HepG2 (cell line): Measurements from ENCODE around the gene ABHD13. TPM values are rescaled to one million over a fixed set of nuclear protein-coding genes. Genes with fewer than 3 reads are reported as not detected.

Source experiments
- ATAC-seq: fragments of 200-7000 bp; cut with Tn5 transposase; 3 replicates; pipeline ENCODE4 v1.9.1; 2020; ENCODE audit warnings: mild to moderate bottlenecking, moderate library complexity
- BruUV-seq: library from RNA; stranded (reverse); fragments of 400-500 nt; replicated peaks from 2 replicates; lab custom pipeline; 2021; lab: Mats Ljungman, UMichigan
- CTCF ChIA-PET: fragments of 300-600 bp; formaldehyde crosslinking; extraction: SDS; loops from one replicate; lab custom pipeline; 2021; ENCODE audit warnings: low total read pairs, inconsistent platforms, low intra/inter-chr PET ratio; lab: Yijun Ruan, JAX
- POLR2A ChIA-PET: fragments of 350-600 bp; sonication (Branson Sonifier 250); formaldehyde crosslinking; loops from one replicate; lab custom pipeline; 2020; ENCODE audit warnings: antibody characterized with exemption, inconsistent platforms; lab: Yijun Ruan, JAX
- DNase-seq: peaks from one replicate; pipeline ENCODE4 v3.0.0-alpha.2; 2015; ENCODE audit warnings: low spot score
- FAIRE-seq: peaks from 3 replicates; lab custom pipeline; 2011; peaks lifted over from hg19 to GRCh38; lab: Jason Lieb, UNC
- H2AFZ ChIP-seq: one replicate; pipeline ENCODE4 v1.6.1; 2011; ENCODE audit warnings: low read length, inconsistent platforms
- H3K27ac ChIP-seq: fragments of 300-600 bp; 3 replicates; pipeline ENCODE4 v1.8.0; 2011; ENCODE audit warnings: mixed run types, mild to moderate bottlenecking, mixed read lengths, low read length, inconsistent platforms; ENCODE audit not compliant: insufficient read depth; ENCODE audit errors: extremely low read length
- H3K27me3 ChIP-seq, 2 experiments: fragments of 200-600 bp in 1 of 2; 2 replicates in 1 of 2; 3 replicates in 1 of 2; pipeline versions ENCODE4 v1.6.0 to v1.8.0; 2011; ENCODE audit warnings: low read length in 2 of 2, mild to moderate bottlenecking in 2 of 2, moderate library complexity in 2 of 2, inconsistent platforms in 1 of 2; ENCODE audit not compliant: insufficient read depth in 2 of 2, control insufficient read depth in 1 of 2
- H3K36me3 ChIP-seq, 2 experiments: fragments of 200-600 bp in 1 of 2; replicated peaks in 1 of 2; 2 replicates in 1 of 2; 3 replicates in 1 of 2; pipeline versions ENCODE4 v1.5.1 to v1.8.0; 2011; ENCODE audit warnings: low read length in 2 of 2, inconsistent platforms in 1 of 2; ENCODE audit not compliant: insufficient read depth in 2 of 2, control insufficient read depth in 1 of 2
- H3K4me1 ChIP-seq: 2 replicates; pipeline ENCODE4 v1.5.1; 2012; ENCODE audit warnings: low read length, inconsistent platforms; ENCODE audit not compliant: insufficient read depth
- H3K4me2 ChIP-seq: 2 replicates; pipeline ENCODE4 v1.6.0; 2011; ENCODE audit warnings: low read depth, low read length, inconsistent platforms
- H3K4me3 ChIP-seq, 3 experiments: fragments of 200-600 bp in 1 of 3; sonication (generic), shearing (Covaris generic) in 1 of 3; replicated peaks in 1 of 3; 2 replicates each; pipeline ENCODE4 v1.5.1; 2011 to 2016; ENCODE audit warnings: low read length in 3 of 3, inconsistent platforms in 2 of 3, low read depth in 2 of 3, mild to moderate bottlenecking in 2 of 3, control low read depth in 1 of 3, mixed read lengths in 1 of 3; ENCODE audit not compliant: insufficient read depth in 1 of 3
- H3K79me2 ChIP-seq: one replicate; pipeline ENCODE4 v1.6.1; 2011; ENCODE audit warnings: low read length, inconsistent platforms; ENCODE audit not compliant: insufficient read depth
- H3K9ac ChIP-seq: 2 replicates; pipeline ENCODE4 v1.6.0; 2011; ENCODE audit warnings: mild to moderate bottlenecking, low read depth, low read length, inconsistent platforms; ENCODE audit not compliant: insufficient read depth
- H3K9me3 ChIP-seq: 2 replicates; pipeline ENCODE4 v1.5.1; 2012; ENCODE audit warnings: mild to moderate bottlenecking, low read length
- H4K20me1 ChIP-seq: 2 replicates; pipeline ENCODE4 v1.6.0; 2011; ENCODE audit warnings: inconsistent platforms, mild to moderate bottlenecking, low read length, moderate library complexity; ENCODE audit not compliant: insufficient read depth
- ARID4A ChIP-seq: sonication (generic); formaldehyde crosslinking; IDR thresholded peaks from 2 replicates; pipeline ENCODE4 v1.5.0; 2020; ENCODE audit warnings: mild to moderate bottlenecking, missing genetic modification reagents, borderline replicate concordance
- HHEX ChIP-seq: IDR thresholded peaks from 2 replicates; pipeline ENCODE4 v1.6.1; 2016; ENCODE audit warnings: control low read depth
- MAFF ChIP-seq: IDR thresholded peaks from 2 replicates; pipeline ENCODE4 v1.6.1; 2011; ENCODE audit warnings: low read depth, low read length, improper control_type of control experiment
- MAFK ChIP-seq, 2 experiments: IDR thresholded peaks in 1 of 2; conservative IDR thresholded peaks in 1 of 2; 2 replicates each; pipeline ENCODE4 v1.6.1; 2011; ENCODE audit warnings: improper control_type of control experiment in 2 of 2, low read length in 2 of 2
- SOX6 ChIP-seq, 2 experiments: fragments of 450-650 bp in 1 of 2; sonication (generic) in 1 of 2; formaldehyde crosslinking in 1 of 2; IDR thresholded peaks; 2 replicates each; pipeline versions ENCODE4 v1.4.0 to v1.6.1; 2017 to 2020; ENCODE audit warnings: antibody characterized with exemption in 1 of 2, mild to moderate bottlenecking in 1 of 2, missing genetic modification reagents in 1 of 2
- THAP8 ChIP-seq: sonication (generic); formaldehyde crosslinking; IDR thresholded peaks from 2 replicates; pipeline ENCODE4 v1.5.1; 2020; ENCODE audit warnings: missing genetic modification reagents, mild to moderate bottlenecking, borderline replicate concordance
- ZNF564 ChIP-seq: sonication (generic); formaldehyde crosslinking; IDR thresholded peaks from 2 replicates; pipeline ENCODE4 v1.8.1; 2023; ENCODE audit warnings: mild to moderate bottlenecking, missing genetic modification reagents
- WGBS: methylation state at CpG from one replicate; pipeline ENCODE4 v1.1.6; 2017; ENCODE audit warnings: low lambda C conversion rate; 5-methylcytosine and 5-hydroxymethylcytosine counted together
- in situ Hi-C: cut with HindIII; loops from 2 replicates; pipeline ENCODE4 v1.10.0; 2017; ENCODE audit warnings: low pct_unique_long_range_greater_than_20kb; ENCODE audit not compliant: extremely low pct_ligation_motif_present
- intact Hi-C: fragments of 100-400 bp; cut with micrococcal nuclease; formaldehyde crosslinking; loops from one replicate; pipeline ENCODE4 v1.10.0; 2022; ENCODE audit not compliant: unreplicated experiment
- polyA plus RNA-seq, 8 experiments: library from polyadenylated mRNA; depleted of rRNA in 3 of 8; stranded (reverse) in 7 of 8; unstranded in 1 of 8; fragments of >200 nt; fragmentation: Illumina TruSeq in 4 of 8; extraction: Trizol in 4 of 8; gene quantifications; 2 replicates each; pipeline versions ENCODE4 v1.2.1 to v1.2.3, GENCODE V29; 2011 to 2016; ENCODE audit warnings: low read depth in 4 of 8, missing spikeins in 1 of 8, mixed read lengths in 1 of 8; ENCODE audit not compliant: insufficient read depth in 1 of 8
- total RNA-seq, 5 experiments: library from RNA; depleted of rRNA; stranded (reverse); fragments of >200 nt; fragmentation: Illumina TruSeq; extraction: Trizol; gene quantifications; 2 replicates each; pipeline ENCODE4 v1.2.3, GENCODE V29; 2016; ENCODE audit warnings: low read depth in 1 of 5
- TF ChIP-seq, protein P1 (sequence below): sonication (generic); formaldehyde crosslinking; IDR thresholded peaks from 2 replicates; pipeline ENCODE4 v1.4.0; 2020; ENCODE audit warnings: low read depth, missing genetic modification reagents
- TF ChIP-seq, protein P2 (sequence below): sonication (generic); formaldehyde crosslinking; IDR thresholded peaks from 2 replicates; pipeline ENCODE4 v1.4.0; 2020; ENCODE audit warnings: missing genetic modification reagents, borderline replicate concordance

ABHD13 gene
- total and polyA plus RNA-seq, 2 of the 13 experiments (the other 11 are each of a cell fraction or from before 2014, with no cell fraction given) = 4.3 to 6.2 TPM

DNA sequence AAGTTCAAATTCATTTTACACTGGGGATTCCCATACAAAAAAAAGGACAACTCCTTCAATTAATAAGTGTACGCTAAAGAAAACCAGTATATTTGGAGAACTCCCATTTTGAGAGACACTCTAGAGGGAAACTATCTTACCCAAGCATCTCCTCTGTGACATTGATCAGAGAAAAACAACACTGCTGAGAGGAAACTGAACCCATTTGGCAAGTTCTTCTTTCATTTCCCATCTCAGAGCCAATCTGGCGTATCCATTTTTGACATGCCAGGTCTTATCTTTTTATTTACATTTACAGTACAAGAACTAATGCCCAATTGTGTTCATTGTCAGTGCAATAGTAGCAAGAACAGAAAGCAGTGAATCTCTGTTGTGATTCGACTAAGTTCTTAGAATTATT, 33.0 kb upstream of the ABHD13 start (continued):
- TF ChIP-seq THAP8 (CRISPR knock-in tag) = no peak

DNA sequence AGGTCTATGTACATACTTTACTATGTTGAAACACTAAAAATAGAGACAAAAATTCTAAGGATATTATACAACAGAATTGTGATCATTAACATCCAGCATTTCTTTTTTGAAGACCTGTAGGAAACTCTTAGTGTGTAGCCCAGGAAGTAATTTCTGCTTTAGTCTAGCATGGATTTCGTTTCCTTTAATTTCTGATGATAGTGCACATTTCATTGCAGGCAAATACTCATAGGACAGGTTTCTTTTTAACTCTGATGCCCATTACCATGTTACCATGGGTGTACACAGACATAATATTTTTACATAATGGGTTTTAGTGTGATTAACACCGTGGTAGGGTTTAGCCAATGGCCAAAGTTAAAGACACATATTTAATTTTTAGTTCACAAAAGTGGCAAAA, 29.9 kb upstream of the ABHD13 start:
- ChIA-PET POLR2A (no interaction called here), CTCF (no interaction called here)
- DNase-seq (no peak), ATAC-seq (no peak), FAIRE-seq (no peak)
- Histone ChIP-seq H2AFZ (no peak overlapping the region), H3K9me3 (no peaks in the 10 kb centered on the region), H3K4me1 (no peaks in the 10 kb centered on the region), H3K9ac (no peak overlapping the region), H3K4me2 (no peak overlapping the region), H3K27me3 (no peaks in the 10 kb centered on the region), H3K36me3 (no peaks in the 10 kb centered on the region), H3K27ac (no peak overlapping the region), H3K79me2 (no peaks in the 10 kb centered on the region), H3K4me3 (no peak overlapping the region), H4K20me1 (no peaks in the 10 kb centered on the region)
- in situ Hi-C loops (no loop called here), intact Hi-C loops (no loop called here)
- BruUV-seq = no TSS peak
- WGBS = 3% methylated on average over 2 of the region's 2 CpGs
- TF ChIP-seq MAFK (conservative IDR thresholded peaks at IDR 0.05 in 1 of 2, IDR thresholded peaks at IDR 0.05 in 1 of 2; ENCODE audit: low read length in 2 of 2) (peak; percentile 29 to 63; a peak in 3 of 4 replicates), ARID4A (no peak), HHEX (CRISPR knock-in tag) (no peak), SOX6 (IDR thresholded peaks at IDR 0.05) (no peak), SOX6 (CRISPR knock-in tag; IDR thresholded peaks at IDR 0.05) (no peak), ZNF564 (CRISPR knock-in tag) (no peak), MAFF (peak; percentile 53; the same call in 1 of the 2 replicates)
- TF ChIP-seq, protein P1, sequence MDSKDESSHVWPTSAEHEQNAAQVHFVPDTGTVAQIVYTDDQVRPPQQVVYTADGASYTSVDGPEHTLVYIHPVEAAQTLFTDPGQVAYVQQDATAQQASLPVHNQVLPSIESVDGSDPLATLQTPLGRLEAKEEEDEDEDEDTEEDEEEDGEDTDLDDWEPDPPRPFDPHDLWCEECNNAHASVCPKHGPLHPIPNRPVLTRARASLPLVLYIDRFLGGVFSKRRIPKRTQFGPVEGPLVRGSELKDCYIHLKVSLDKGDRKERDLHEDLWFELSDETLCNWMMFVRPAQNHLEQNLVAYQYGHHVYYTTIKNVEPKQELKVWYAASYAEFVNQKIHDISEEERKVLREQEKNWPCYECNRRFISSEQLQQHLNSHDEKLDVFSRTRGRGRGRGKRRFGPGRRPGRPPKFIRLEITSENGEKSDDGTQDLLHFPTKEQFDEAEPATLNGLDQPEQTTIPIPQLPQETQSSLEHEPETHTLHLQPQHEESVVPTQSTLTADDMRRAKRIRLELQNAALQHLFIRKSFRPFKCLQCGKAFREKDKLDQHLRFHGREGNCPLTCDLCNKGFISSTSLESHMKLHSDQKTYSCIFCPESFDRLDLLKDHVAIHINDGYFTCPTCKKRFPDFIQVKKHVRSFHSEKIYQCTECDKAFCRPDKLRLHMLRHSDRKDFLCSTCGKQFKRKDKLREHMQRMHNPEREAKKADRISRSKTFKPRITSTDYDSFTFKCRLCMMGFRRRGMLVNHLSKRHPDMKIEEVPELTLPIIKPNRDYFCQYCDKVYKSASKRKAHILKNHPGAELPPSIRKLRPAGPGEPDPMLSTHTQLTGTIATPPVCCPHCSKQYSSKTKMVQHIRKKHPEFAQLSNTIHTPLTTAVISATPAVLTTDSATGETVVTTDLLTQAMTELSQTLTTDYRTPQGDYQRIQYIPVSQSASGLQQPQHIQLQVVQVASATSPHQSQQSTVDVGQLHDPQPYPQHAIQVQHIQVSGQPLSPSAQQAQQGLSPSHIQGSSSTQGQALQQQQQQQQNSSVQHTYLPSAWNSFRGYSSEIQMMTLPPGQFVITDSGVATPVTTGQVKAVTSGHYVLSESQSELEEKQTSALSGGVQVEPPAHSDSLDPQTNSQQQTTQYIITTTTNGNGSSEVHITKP = no peak
- TF ChIP-seq, protein P2, sequence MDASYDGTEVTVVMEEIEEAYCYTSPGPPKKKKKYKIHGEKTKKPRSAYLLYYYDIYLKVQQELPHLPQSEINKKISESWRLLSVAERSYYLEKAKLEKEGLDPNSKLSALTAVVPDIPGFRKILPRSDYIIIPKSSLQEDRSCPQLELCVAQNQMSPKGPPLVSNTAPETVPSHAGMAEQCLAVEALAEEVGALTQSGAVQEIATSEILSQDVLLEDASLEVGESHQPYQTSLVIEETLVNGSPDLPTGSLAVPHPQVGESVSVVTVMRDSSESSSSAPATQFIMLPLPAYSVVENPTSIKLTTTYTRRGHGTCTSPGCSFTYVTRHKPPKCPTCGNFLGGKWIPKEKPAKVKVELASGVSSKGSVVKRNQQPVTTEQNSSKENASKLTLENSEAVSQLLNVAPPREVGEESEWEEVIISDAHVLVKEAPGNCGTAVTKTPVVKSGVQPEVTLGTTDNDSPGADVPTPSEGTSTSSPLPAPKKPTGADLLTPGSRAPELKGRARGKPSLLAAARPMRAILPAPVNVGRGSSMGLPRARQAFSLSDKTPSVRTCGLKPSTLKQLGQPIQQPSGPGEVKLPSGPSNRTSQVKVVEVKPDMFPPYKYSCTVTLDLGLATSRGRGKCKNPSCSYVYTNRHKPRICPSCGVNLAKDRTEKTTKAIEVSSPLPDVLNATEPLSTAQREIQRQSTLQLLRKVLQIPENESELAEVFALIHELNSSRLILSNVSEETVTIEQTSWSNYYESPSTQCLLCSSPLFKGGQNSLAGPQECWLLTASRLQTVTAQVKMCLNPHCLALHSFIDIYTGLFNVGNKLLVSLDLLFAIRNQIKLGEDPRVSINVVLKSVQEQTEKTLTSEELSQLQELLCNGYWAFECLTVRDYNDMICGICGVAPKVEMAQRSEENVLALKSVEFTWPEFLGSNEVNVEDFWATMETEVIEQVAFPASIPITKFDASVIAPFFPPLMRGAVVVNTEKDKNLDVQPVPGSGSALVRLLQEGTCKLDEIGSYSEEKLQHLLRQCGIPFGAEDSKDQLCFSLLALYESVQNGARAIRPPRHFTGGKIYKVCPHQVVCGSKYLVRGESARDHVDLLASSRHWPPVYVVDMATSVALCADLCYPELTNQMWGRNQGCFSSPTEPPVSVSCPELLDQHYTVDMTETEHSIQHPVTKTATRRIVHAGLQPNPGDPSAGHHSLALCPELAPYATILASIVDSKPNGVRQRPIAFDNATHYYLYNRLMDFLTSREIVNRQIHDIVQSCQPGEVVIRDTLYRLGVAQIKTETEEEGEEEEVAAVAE (CRISPR knock-in tag) = no peak
